AG09309 (cell line): Measurements from ENCODE around the gene GRWD1.
A peak's percentile ranks its signal among the peaks of the same experiment; 100 is the strongest.

Experiments
- DNase-seq: peaks from one replicate; pipeline ENCODE4 v3.0.0-alpha.2; 2010; ENCODE audit warnings: low read depth
- H3K4me3 ChIP-seq: 2 replicates; pipeline ENCODE4 v1.5.1; 2011; ENCODE audit warnings: mild to moderate bottlenecking, low read depth, low read length, moderate library complexity; ENCODE audit not compliant: control insufficient read depth
- CTCF ChIP-seq: IDR thresholded peaks from 2 replicates; pipeline ENCODE4 v1.5.1; 2011; ENCODE audit warnings: mild to moderate bottlenecking, low read depth, low read length, inconsistent platforms; ENCODE audit not compliant: insufficient read depth, control insufficient read depth; ENCODE audit errors: missing control alignments

Gene GRWD1

GRCh38 chr19:48413879-48414587 lies 31.8 kb upstream of the GRWD1 start:
- no peak overlapping the region for H3K4me3 ChIP-seq
- no peak for DNase-seq
- no peak for TF ChIP-seq CTCF

DNA sequence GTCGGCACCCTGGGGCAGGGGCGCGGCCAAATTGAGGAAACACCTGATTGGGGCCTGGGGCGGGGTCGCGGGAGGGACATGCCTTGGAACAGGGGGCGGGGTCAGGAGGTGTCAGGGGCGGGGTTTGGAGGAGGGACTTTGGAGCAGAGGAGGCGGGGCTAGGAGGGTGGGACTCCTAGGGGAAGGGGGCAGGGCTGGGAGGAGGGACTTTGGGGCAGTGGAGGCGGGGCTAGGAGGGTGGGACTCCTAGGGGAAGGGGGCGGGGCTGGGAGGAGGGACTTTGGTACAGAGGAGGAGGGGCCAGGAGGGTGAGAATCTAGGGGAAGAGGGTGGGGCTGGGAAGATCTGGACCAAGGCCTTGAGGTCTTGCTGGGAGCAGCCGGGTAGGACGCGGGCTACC lies 30.4 kb upstream of the GRWD1 start:
- TF ChIP-seq CTCF, result no peak
- no peak overlapping the region for H3K4me3 ChIP-seq
- no peak for DNase-seq

GRCh38 chr19:48415806-48416221 lies 30.0 kb upstream of the GRWD1 start:
- DNase-seq, result no peak
- no peak overlapping the region for H3K4me3 ChIP-seq
- TF ChIP-seq CTCF, result no peak

DNA sequence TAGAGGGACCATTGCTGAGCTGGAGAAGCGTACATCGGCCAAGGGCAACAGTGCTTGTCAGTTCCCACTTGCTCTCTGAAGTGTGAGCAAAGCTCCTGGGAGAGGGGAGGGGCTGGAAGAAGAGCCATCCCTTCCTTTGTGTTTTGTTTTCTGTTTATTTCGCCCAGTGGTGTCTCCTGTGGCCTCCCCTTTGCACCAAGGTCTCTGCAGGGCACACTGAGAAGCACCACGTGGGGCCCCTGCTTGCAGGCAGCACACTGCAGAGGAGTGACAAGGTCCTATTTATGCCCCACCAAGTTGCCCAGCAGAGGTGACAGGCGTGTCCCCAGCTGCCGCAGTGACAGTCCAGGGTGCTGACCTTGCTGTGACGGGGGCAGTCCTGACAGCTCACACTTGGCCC lies 28.4 kb upstream of the GRWD1 start:
- no peak overlapping the region for H3K4me3 ChIP-seq
- no peak for TF ChIP-seq CTCF
- no peak for DNase-seq

DNA sequence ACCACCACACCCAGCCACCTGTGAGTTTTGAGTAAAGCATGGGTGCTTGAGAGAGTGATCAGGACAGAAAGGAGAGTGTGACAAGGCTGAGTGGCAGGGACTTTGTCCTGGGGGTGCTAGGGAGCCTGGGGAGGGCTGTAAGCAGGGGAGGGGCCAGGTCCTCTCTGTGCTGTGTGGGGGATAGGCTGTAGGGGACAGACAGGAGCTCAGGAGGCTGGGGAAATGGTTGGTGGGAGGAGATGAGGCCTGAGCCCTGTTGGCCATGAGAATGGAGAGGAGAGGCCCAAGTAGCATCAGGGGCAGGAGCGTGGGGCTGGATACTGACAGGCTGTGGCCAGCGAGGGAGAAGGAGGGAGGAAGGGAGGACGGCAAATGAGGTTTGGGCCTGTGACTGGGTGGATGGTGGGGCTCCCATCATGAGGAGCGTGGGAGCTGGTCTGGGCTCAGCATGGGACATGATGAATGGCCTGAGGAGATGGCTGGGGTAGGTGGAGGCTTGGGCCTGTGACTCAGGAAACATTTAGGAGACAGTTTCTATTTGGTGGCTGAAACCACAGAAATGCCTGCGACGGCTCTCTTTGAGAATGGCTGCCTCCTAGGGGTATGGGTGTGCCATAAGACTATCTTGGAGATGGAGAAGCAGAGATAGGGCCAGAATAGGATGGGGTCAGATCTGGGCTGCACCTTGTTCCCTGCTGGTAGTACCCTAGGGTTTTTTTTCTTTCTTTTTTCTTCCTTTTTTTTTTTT lies 27.3 kb upstream of the GRWD1 start:
- DNase-seq, result no peak
- no peak overlapping the region for H3K4me3 ChIP-seq
- peak; percentile 39 for TF ChIP-seq CTCF

DNA sequence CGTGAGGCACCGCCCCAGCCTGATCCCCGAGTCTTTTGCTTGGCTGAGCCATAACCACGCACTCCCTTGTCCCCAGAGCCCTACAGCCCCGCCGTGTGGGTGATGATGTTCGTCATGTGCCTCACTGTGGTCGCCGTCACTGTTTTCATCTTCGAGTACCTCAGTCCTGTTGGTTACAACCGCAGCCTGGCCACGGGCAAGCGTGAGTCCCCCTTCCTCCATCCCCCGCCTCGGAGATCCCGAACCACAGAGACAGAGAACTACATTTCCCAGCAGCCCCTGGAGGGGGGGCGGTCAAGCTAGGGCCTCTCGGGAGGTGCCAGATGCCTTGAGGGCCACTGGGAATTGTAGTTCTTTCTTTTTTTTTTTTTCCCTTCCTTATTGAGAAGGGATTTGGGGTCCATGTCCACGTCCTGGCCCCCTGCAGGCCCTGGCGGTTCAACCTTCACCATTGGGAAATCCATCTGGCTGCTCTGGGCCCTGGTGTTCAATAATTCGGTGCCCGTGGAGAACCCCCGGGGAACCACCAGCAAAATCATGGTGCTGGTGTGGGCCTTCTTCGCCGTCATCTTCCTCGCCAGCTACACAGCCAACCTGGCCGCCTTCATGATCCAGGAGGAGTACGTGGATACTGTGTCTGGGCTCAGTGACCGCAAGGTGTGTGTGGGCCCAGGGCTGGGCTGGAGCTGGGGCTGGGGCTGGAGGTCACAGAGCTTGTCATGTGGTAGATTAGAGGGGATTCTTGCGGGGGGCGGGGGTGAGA lies 26.4 kb upstream of the GRWD1 start:
- H3K4me3 ChIP-seq, result no peak overlapping the region
- no peak for DNase-seq
- no peak for TF ChIP-seq CTCF
